ENCODE results near the gene ZDHHC4.

DNA sequence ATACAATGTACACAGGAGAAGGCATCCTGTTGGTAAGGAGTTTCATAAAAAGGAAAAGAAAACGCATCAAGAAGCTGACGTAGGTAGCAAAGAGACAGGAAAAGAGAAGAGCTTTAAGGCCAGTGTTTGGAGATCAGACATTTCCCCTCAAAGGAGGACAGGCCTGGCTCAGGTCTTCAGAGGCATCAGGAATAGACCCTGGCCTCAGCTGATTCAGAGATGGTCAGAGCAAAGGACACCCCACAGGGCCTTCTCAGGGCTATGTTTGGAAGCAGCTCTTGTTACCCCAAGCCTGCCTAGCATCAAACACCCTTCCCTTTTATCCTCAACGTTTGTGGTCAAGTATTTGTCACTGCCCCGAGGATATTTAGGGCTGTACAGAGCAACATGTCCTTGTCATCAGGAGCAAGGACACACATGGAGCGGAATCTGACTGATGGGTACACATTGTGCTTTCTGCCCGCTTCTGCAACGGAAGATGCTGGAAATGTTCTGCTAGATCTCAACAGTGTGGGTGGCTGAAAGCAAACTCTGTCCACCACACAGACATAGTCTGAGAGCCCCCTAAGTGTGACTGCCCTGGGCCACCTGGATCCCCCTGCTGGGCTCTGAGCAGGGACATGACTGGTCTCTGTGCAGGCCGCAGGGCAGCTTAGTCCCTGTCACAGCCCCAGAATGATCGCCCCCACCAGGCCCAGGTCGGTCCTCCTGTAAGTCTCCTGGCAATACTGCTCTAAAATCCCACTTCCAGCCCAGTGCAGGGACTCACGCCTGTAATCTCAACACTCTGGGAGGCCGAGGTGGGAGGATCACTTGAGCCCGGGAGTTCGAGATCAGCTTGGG, 1.0 kb upstream of the ZDHHC4 start:
- TF ChIP-seq, protein P1, sequence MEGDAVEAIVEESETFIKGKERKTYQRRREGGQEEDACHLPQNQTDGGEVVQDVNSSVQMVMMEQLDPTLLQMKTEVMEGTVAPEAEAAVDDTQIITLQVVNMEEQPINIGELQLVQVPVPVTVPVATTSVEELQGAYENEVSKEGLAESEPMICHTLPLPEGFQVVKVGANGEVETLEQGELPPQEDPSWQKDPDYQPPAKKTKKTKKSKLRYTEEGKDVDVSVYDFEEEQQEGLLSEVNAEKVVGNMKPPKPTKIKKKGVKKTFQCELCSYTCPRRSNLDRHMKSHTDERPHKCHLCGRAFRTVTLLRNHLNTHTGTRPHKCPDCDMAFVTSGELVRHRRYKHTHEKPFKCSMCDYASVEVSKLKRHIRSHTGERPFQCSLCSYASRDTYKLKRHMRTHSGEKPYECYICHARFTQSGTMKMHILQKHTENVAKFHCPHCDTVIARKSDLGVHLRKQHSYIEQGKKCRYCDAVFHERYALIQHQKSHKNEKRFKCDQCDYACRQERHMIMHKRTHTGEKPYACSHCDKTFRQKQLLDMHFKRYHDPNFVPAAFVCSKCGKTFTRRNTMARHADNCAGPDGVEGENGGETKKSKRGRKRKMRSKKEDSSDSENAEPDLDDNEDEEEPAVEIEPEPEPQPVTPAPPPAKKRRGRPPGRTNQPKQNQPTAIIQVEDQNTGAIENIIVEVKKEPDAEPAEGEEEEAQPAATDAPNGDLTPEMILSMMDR (IDR thresholded peaks at IDR 0.05) = no peak
- no peak for TF ChIP-seq POLR2A (IDR thresholded peaks at IDR 0.05)
